Nucleus accumbens (tissue), 56 donors: ENCODE results near the gene DIDO1.

Experiments
- DNase-seq, 56 donors: peaks; one replicate each; lab custom pipeline; 2025; lab: John Stamatoyannopoulos, UW

The DIDO1 gene

GRCh38 chr20:62926229-62927127, at the start of gene DIDO1:
Gene DIDO1, minus strand, starts transcription at chr20:62926505.
- DNase-seq = peak; percentile 15 to 92 (median 80)

GRCh38 chr20:62975251-62975760, 49.0 kb upstream of the DIDO1 start:
- DNase-seq = no peak

- peak in 1 of 56 donors; percentile 39 for DNase-seq
These were observed 46.8 kb upstream of the DIDO1 start for GRCh38 chr20:62972845-62973745.

GRCh38 chr20:62971950-62972844, 45.9 kb upstream of the DIDO1 start:
- DNase-seq = peak in 52 of 56 donors; percentile 5 to 86 (median 55)

- DNase-seq = no peak
These were observed 45.1 kb upstream of the DIDO1 start for GRCh38 chr20:62971211-62971949.

GRCh38 chr20:62970307-62971210, 44.3 kb upstream of the DIDO1 start:
- DNase-seq = no peak

GRCh38 chr20:62969939-62970306, 43.6 kb upstream of the DIDO1 start:
- no peak for DNase-seq

- no peak for DNase-seq
These were observed 43.0 kb upstream of the DIDO1 start for GRCh38 chr20:62969179-62969760.

- DNase-seq = no peak
These were observed 42.3 kb upstream of the DIDO1 start for GRCh38 chr20:62968378-62969178.

- no peak for DNase-seq
These were observed 41.5 kb upstream of the DIDO1 start for GRCh38 chr20:62967628-62968351.

- DNase-seq = no peak
These were observed 40.8 kb upstream of the DIDO1 start for GRCh38 chr20:62967149-62967501.

GRCh38 chr20:62966212-62967148, 40.2 kb upstream of the DIDO1 start:
- no peak for DNase-seq

GRCh38 chr20:62965363-62965771, 39.1 kb upstream of the DIDO1 start:
- no peak for DNase-seq

GRCh38 chr20:62964700-62965099, 38.4 kb upstream of the DIDO1 start:
- DNase-seq = no peak
